ENCODE results near the gene BARX2. TPM values are rescaled to one million over a fixed set of nuclear protein-coding genes. Genes with fewer than 3 reads are reported as not detected.
"Not testable (repeated sequence)": the region's sequence is repeated elsewhere in the genome, so short reads cannot be mapped to it uniquely, and the experiment has no call there.

The BARX2 gene, protein sequence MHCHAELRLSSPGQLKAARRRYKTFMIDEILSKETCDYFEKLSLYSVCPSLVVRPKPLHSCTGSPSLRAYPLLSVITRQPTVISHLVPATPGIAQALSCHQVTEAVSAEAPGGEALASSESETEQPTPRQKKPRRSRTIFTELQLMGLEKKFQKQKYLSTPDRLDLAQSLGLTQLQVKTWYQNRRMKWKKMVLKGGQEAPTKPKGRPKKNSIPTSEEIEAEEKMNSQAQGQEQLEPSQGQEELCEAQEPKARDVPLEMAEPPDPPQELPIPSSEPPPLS
- not detected in 2 replicates for total RNA-seq (2014; rRNA removed; shearing (Covaris generic); ENCODE audit: low replicate concordance)

DNA sequence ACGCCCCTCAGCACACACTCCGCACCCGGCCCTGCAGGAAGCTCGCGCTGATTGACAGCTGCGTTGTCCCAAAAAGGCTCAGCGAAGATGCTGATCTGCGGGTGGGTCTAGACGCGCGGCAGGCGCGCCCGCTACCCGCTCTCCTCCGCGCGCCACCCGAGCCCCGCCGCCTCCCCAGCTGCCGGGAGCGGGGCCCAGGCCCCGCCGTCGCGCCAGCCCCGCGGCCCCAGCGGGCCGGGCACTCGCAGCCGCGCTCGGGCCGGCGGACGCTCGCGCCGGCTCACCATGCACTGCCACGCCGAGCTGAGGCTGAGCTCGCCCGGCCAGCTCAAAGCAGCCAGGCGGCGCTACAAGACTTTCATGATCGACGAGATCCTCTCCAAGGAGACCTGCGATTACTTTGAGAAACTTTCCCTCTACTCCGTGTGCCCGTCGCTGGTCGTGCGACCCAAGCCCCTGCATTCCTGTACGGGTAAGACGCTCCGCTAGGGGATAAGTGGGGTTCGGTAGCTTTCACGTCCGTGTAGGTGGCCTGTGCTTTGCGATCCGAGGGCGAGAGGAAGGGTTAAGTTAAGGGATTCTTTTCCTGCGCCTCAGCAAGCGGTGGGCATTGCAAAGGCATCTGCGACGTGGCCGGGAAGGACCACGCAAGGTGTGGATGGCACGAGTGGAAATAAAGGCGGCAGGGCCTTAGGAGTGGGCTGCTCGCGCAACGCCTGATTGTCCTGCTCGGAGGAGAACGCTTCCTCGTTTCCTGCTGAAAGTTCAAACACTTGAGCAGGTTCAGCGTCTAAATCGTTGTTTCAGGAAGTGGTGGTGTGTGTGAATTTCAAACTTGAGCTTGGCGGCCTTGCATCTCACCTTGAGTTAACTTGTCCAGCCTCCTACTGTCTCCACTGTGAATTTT is at the start of gene BARX2:
TSS of gene BARX2 (plus strand) at position 98 of the 907 bp plus-strand sequence. CDS start at position 286, 188 bp downstream.
- Histone ChIP-seq H3K9me3 (no peaks in the 10 kb centered on the region), H3K27me3 (peaks cover 78% of the 10 kb centered on the region), H3K36me3 (no peaks in the 10 kb centered on the region), H3K4me3 (peak within 1 kb of the TSS; percentile 9; the same call in 1 of the 2 replicates)
- DNase-seq, result peak; percentile 60

DNA sequence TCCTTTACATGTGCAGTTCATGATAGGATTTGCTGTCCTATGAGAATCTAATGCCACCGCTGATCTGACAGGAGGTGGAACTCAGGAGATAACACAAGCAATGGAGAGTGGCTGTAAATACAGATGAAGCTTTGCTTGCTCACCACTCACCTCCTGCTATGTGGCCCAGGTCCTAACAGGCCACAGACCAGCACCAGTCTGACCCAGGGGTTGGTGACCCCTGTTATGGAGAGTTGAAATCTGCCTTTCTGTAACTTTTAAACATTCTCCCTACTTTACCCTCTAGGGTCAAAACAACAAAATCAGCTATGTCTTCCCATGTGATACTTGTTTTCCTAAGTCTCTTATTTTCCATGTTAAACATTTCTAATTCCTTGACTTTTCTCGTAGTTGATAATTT is 48.7 kb upstream of the BARX2 start:
- H3K27me3 ChIP-seq, result no peaks in the 10 kb centered on the region
- no peak overlapping the region for H3K4me3 ChIP-seq
- H3K36me3 ChIP-seq, result no peaks in the 10 kb centered on the region
- no peaks in the 10 kb centered on the region for H3K9me3 ChIP-seq
- DNase-seq, result no peak

DNA sequence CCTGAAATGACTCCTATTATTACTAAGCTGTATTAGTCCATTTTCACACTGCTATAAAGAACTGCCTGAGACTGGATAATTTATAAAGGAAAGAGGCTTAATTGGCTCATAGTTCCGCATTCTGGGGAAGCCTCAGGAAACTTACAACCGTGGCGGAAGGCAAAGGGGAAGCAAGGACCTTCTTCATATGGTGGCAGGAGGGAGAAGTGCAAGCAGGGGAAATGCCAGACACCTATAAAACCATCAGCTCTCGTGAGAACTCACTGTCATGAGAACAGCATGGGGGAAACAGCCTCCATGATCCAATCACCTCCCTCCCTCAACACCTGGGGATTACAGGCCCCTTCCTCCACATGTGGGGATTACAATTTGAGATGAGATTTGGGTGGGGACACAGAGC is 47.9 kb upstream of the BARX2 start:
- H3K36me3 ChIP-seq, H3K9me3 ChIP-seq, H3K4me3 ChIP-seq, DNase-seq, H3K27me3 ChIP-seq: not testable (repeated sequence)

DNA sequence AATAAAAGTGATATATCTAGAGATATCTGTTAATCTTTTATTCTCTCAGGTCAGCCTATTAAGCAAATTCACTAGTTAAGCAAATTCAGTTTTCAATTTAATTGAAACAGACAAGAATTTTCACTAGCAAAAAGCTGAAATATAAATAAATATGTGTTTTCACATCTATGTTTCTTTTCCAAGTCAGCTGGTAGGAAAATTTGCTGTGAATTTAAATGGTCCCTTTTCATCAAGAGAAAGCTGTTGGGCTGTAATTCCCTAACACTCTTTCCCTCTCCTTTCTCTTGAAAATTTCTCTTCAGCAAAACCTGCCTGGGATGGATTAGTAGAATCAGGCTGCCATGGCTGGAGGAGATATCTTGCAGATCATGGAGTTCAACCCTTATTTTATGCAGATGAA is 46.9 kb upstream of the BARX2 start:
- no peaks in the 10 kb centered on the region for H3K36me3 ChIP-seq
- H3K4me3 ChIP-seq, result no peak overlapping the region
- H3K9me3 ChIP-seq, result no peaks in the 10 kb centered on the region
- no peaks in the 10 kb centered on the region for H3K27me3 ChIP-seq
- no peak for DNase-seq

DNA sequence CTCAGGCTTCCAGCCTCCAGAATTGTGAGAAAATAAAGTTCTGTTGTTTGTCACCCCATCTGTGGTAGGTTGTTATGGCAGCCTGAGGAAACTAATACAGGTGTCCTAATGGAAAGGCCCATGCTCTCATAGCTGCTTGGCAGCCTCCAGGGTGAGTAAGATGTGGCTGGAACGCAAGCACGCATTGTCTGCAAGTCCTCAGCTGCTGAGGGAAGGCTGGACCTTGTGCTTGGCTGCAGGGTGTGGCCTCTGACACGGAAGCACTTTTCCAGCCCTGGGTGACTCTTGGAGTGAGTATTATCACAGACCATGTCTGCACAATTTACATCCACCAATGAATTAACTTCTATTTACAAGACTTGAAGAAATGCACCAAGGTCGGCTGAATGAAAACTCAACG is 44.4 kb upstream of the BARX2 start:
- no peaks in the 10 kb centered on the region for H3K27me3 ChIP-seq
- H3K36me3 ChIP-seq, result no peaks in the 10 kb centered on the region
- DNase-seq, result peak; percentile 22
- H3K4me3 ChIP-seq, result no peak overlapping the region
- H3K9me3 ChIP-seq, result no peaks in the 10 kb centered on the region

DNA sequence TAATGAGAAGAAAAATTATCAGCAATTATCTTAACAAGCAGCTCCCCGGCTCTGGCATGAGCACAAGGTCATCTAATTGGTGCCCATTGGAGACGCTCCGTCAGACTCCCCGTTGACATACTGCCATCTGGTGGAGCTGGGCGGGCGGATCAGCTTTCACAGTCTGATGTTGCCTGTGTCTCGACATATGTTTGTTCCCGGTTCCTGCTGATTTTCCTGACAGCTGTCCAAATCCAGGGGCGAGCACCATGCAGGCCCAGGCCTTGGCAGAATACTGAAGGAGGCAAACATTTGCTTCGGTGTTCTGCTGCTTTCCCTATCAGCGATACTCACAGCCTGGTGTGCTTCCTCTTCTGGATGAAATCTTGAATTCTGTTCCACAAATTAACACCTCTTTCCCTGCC is 43.8 kb upstream of the BARX2 start:
- no peaks in the 10 kb centered on the region for H3K27me3 ChIP-seq
- H3K4me3 ChIP-seq, result no peak overlapping the region
- peak; percentile 80 for DNase-seq

DNA sequence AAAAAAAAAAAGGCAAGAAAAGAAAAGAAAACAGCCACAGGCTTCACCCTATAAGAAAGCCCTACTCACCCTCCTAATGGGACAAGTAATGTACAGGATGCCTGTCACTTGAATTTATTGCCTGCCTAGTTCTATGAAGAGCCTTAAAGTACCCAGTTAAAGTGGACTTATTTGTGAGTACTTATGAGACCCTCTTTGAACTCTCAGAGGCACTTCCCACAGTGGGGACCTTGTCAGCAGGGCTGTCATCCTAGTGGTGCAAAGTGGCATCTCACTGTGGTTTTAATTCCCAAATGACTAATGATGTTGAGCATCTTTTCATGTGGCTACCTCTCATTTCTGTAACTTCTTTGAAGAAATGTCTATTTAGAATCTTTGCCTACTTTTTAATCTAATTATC is 41.8 kb upstream of the BARX2 start:
- H3K36me3 ChIP-seq, result no peaks in the 10 kb centered on the region
- no peaks in the 10 kb centered on the region for H3K9me3 ChIP-seq
- no peak overlapping the region for H3K4me3 ChIP-seq
- no peaks in the 10 kb centered on the region for H3K27me3 ChIP-seq
- DNase-seq, result no peak

More for the DNA sequence above, 43.8 kb upstream of the BARX2 start:
- Histone ChIP-seq H3K36me3 (no peaks in the 10 kb centered on the region), H3K9me3 (no peaks in the 10 kb centered on the region)

DNA sequence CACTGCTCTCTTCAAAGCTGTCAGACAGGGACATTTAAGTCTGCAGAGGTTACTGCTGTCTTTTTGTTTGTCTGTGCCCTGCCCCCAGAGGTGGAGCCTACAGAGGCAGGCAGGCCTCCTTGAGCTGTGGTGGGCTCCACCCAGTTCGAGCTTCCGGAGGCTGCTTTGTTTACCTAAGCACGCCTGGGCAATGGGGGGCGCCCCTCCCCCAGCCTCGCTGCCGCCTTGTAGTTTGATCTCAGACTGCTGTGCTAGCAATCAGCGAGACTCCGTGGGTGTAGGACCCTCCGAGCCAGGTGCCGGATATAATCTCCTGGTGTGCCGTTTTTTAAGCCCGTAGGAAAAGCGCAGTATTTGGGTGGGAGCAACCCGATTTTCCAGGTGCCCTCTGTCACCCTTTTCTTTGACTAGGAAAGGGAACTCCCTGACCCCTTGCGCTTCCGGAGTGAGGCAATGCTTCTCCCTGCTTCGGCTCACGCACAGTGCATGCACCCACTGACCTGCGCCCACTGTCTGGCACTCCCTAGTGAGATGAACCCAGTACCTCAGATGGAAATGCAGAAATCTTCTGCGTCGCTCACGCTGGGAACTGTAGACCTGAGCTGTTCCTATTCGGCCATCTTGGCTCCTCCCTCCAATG is 31.2 kb upstream of the BARX2 start:
- H3K27me3 ChIP-seq, H3K36me3 ChIP-seq, H3K9me3 ChIP-seq, DNase-seq, H3K4me3 ChIP-seq: not testable (repeated sequence)

DNA sequence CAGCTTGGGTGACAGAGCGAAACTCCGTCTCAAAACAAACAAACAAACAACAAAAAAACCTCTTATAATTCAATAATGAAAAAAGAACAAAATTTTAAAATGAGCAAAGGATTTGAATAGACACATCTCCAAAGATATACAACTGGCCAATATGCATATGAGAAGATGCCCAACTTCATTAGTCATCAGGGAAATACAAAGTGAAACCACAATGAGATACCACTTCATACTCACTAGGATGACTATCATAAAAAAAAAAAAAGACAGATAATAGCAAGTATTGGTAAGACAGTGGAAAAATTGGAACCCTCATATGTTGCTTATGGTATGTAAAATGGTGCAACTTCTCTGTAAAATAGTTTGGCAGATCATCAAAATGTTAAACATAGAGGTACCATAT is 28.7 kb upstream of the BARX2 start:
- no peak for DNase-seq
- Histone ChIP-seq H3K36me3 (no peaks in the 10 kb centered on the region), H3K9me3 (peaks cover 2% of the 10 kb centered on the region; the same call in 1 of the 2 replicates), H3K27me3 (no peaks in the 10 kb centered on the region), H3K4me3 (no peak overlapping the region)

DNA sequence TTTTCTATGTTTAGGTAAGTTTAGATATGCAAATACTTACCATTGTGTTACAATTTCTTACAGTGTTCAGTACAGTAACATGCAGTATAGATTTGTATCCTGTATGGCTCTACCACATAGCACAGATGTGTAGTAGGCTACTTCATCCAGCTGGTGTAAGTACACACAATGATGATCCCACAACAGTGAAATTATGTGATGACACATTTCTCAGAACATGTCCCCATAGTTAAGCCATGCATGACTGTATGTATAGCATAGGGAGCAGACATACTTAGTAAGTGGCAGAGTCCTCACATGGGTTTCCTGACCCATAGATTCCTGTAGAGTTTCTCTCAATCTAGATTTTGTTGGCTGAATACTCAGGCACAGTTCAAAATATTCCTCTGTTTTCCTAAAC is 26.8 kb upstream of the BARX2 start:
- DNase-seq, result no peak
- H3K27me3 ChIP-seq, result no peaks in the 10 kb centered on the region
- H3K9me3 ChIP-seq, result peaks cover 2% of the 10 kb centered on the region; the same call in 1 of the 2 replicates
- H3K4me3 ChIP-seq, result no peak overlapping the region
- no peaks in the 10 kb centered on the region for H3K36me3 ChIP-seq

DNA sequence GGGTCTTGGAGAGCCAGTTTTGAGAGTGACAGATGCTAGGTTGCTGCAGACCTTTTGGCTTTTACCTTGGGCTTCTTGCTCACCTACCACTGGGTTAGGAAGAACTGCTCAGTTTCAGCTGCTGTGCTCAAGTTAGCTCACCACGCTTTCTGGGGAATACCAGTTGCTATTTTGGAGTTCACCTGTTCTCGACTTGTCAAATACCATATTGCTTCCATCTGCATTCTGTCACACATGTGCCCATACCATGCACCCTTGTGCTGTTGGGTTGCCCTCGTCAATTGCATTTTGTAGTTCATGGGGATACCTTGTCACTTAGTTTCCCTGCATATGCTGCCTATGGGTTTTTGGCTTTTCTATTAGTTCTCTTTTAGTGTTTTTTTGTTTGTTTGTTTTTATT is 23.0 kb upstream of the BARX2 start:
- no peaks in the 10 kb centered on the region for H3K9me3 ChIP-seq
- no peaks in the 10 kb centered on the region for H3K36me3 ChIP-seq
- no peaks in the 10 kb centered on the region for H3K27me3 ChIP-seq
- no peak overlapping the region for H3K4me3 ChIP-seq
- DNase-seq, result no peak

DNA sequence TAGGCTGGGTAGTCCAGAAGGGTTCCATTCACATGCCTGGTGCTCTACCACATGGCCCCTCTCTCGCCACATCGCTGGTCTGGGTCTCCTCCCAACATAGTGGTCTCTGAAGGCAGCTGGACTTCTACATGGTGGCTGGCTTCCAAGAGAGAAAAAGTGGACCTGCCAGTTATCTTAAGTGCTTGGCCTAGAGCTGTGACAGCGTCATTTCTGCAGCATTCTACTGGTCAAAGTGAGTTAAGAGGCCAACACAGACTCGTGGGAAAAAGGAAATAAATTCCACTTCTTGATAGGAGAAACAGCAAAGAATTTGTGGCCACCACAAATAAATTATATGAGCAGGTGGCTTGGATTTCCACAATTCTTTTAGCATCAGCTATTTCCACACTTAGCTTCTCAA is 21.0 kb upstream of the BARX2 start:
- Histone ChIP-seq H3K27me3 (no peaks in the 10 kb centered on the region), H3K9me3 (peaks cover 6% of the 10 kb centered on the region; the same call in 1 of the 2 replicates), H3K36me3 (no peaks in the 10 kb centered on the region), H3K4me3 (no peak overlapping the region)
- DNase-seq, result no peak

DNA sequence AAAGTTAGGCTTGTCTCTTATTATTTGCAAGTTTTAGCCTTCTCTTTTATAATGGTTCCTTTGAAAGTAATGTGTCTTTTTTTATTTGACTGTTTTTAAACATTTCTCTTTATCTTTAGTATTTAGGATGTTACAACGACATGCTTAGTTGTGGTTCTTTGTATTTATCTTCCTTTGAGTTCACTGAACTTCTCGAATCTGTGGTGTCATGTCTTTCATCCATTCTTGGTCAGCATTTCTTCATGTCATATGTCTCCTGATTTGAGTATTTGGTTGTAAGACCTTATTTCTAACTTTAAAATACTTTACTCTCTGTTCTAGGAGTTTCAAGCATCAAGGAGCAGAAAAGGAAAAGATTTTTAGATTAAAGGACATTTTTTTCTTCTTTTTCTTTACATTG is 15.9 kb upstream of the BARX2 start:
- peaks cover 14% of the 10 kb centered on the region for H3K9me3 ChIP-seq

DNA sequence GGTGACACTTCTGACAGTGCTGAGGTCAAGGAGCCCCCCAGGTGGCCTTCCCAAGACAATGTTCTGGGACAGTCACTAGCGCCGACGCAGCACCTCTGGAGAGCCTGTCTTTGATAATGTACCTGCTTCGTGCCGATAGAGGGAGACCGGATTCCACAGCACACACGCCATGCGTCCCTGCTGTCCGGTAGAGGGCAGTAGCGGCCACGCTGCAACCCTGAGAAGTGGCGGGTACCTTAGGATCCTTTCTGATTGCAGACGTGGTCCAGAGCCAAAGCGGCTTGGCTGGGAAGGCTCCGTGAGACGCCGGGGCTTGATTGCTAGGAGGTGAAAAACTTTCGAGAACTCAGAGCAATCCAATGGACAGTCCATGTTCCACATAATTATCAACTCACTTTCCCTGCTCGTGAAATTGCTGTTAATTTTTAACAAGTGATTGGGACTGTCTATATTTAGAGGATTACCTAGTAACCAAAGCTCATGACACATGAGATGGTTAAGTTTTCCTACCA is 11.4 kb upstream of the BARX2 start:
- H3K27me3 ChIP-seq, result peaks cover 48% of the 10 kb centered on the region

More for the DNA sequence above, 15.9 kb upstream of the BARX2 start:
- Histone ChIP-seq H3K4me3 (no peak overlapping the region), H3K36me3 (no peaks in the 10 kb centered on the region), H3K27me3 (peaks cover 6% of the 10 kb centered on the region; the same call in 1 of the 2 replicates)
- no peak for DNase-seq

DNA sequence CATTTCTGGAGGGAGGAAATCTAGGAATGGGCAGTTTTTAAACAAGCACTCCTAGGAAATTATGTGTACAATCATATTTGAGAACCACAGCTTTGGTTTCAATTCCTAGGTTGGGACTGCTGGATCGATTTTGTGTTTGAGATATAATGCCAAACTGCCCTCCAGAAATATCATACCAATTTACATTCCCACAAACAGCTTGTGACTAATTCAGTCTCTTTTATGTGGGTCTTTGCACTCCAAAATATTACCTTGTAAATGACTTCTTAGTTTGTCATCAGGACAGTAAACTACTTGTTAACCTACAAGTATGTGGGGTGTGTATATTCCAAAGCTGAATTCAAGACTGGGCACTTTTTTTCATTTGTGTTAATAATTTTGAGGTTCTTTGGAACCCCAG is 9.8 kb upstream of the BARX2 start:
- Histone ChIP-seq H3K27me3 (peaks cover 62% of the 10 kb centered on the region), H3K9me3 (no peaks in the 10 kb centered on the region), H3K36me3 (no peaks in the 10 kb centered on the region), H3K4me3 (no peak overlapping the region)
- DNase-seq, result no peak

More for the DNA sequence above, 11.4 kb upstream of the BARX2 start:
- Histone ChIP-seq H3K9me3 (peaks cover 12% of the 10 kb centered on the region), H3K36me3 (no peaks in the 10 kb centered on the region), H3K4me3 (no peak overlapping the region)
- peak; percentile 79 for DNase-seq

DNA sequence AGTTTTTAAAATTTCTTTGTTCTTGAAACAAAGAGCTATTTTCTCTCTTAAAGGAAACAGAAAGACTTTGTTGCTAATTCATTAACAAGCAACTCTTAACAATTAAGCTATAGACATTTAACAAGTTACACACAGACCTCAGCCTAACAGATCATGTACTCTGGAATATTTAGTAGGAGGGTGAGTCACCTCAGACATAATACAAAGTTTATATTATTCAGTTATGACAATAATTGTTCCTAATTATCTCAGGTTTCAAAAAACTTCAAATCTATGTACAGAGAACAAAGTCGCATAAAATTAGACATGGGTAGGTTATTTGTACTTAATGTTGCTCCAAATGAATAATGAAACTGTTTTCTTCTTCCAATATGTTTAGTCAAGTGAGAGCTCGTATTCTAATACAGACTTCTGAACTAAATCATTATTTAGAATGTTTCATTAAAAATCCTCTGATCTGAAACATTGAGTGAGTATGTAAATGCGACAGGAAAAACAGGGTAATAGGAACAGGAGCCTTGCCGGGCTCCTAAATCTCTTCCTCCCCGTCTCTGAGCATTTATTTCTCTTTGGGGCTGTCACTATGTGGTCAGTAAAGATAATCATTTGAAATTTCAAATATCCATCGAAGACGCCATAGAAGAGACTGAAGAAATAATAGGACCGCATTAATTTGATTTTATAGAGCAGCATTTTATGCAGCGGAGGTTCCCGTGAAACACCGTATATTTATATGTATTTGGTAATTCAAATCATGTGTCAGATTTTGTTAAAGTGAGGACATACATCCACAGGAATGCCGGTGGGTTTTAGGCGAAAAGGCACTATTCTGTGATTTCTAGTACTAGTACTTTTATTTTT is 8.7 kb upstream of the BARX2 start:
- no peak for DNase-seq
- Histone ChIP-seq H3K9me3 (no peaks in the 10 kb centered on the region), H3K4me3 (no peak overlapping the region), H3K27me3 (peaks cover 74% of the 10 kb centered on the region), H3K36me3 (no peaks in the 10 kb centered on the region)
